Trophoblast cell (in vitro differentiated cells and primary cell): ENCODE data around the gene CADPS2.

Experiments used
- DNase-seq, 2 donors: peaks; one replicate each; pipeline ENCODE4 v3.0.0-alpha.2; 2016
- H2AFZ ChIP-seq: 2 replicates; pipeline ENCODE4 v1.6.1; 2013; ENCODE audit warnings: low read length, moderate library complexity, mild to moderate bottlenecking; ENCODE audit not compliant: insufficient read depth, poor library complexity
- H2AK5ac ChIP-seq: 2 replicates; pipeline ENCODE4 v1.6.1; 2013; ENCODE audit warnings: mild to moderate bottlenecking, low read length
- H2BK120ac ChIP-seq: 2 replicates; pipeline ENCODE4 v1.6.1; 2013; ENCODE audit warnings: low read length, mild to moderate bottlenecking, moderate library complexity; ENCODE audit not compliant: insufficient read depth, poor library complexity
- H2BK12ac ChIP-seq: 2 replicates; pipeline ENCODE4 v1.6.1; 2013; ENCODE audit warnings: mild to moderate bottlenecking, low read length, moderate library complexity
- H2BK5ac ChIP-seq: 2 replicates; pipeline ENCODE4 v1.6.1; 2013; ENCODE audit warnings: low read length, low read depth, moderate library complexity, mild to moderate bottlenecking; ENCODE audit not compliant: poor library complexity
- H3K14ac ChIP-seq: 2 replicates; pipeline ENCODE4 v1.6.1; 2013; ENCODE audit warnings: mild to moderate bottlenecking, low read length
- H3K18ac ChIP-seq: 2 replicates; pipeline ENCODE4 v1.6.1; 2013; ENCODE audit warnings: mild to moderate bottlenecking, low read length
- H3K23ac ChIP-seq: 2 replicates; pipeline ENCODE4 v1.6.1; 2013; ENCODE audit warnings: low read length
- H3K27ac ChIP-seq: 2 replicates; pipeline ENCODE4 v1.5.1; 2013; ENCODE audit warnings: low read depth, mild to moderate bottlenecking, inconsistent platforms, low read length, moderate library complexity
- H3K27me3 ChIP-seq: 2 replicates; pipeline ENCODE4 v1.6.1; 2013; ENCODE audit warnings: inconsistent platforms, mild to moderate bottlenecking, low read length, moderate library complexity; ENCODE audit not compliant: insufficient read depth
- H3K36me3 ChIP-seq, 2 experiments: 1 replicate in 1 of 2; 2 replicates in 1 of 2; pipeline ENCODE4 v1.6.1; 2013; ENCODE audit warnings: low read length in 2 of 2, mild to moderate bottlenecking in 2 of 2, moderate library complexity in 1 of 2; ENCODE audit not compliant: insufficient read depth in 2 of 2, control insufficient read depth in 1 of 2
- H3K4ac ChIP-seq: 2 replicates; pipeline ENCODE4 v1.6.1; 2013; ENCODE audit warnings: low read depth, mild to moderate bottlenecking, low read length, moderate library complexity
- H3K4me1 ChIP-seq, 2 experiments: 1 replicate in 1 of 2; 2 replicates in 1 of 2; pipeline ENCODE4 v1.6.1; 2013; ENCODE audit warnings: low read length in 2 of 2, mild to moderate bottlenecking in 2 of 2, moderate library complexity in 1 of 2; ENCODE audit not compliant: insufficient read depth in 2 of 2, control insufficient read depth in 1 of 2
- H3K4me2 ChIP-seq: 2 replicates; pipeline ENCODE4 v1.6.1; 2013; ENCODE audit warnings: inconsistent platforms, mild to moderate bottlenecking, low read length, moderate library complexity
- H3K4me3 ChIP-seq: 2 replicates; pipeline ENCODE4 v1.5.1; 2013; ENCODE audit warnings: mild to moderate bottlenecking, low read depth, low read length, inconsistent platforms
- H3K79me1 ChIP-seq: one replicate; pipeline ENCODE4 v1.6.1; 2013; ENCODE audit warnings: low read length
- H3K79me2 ChIP-seq: 2 replicates; pipeline ENCODE4 v1.6.1; 2013; ENCODE audit warnings: low read length, mild to moderate bottlenecking; ENCODE audit not compliant: control insufficient read depth, insufficient read depth, poor library complexity
- H3K9ac ChIP-seq: 2 replicates; pipeline ENCODE4 v1.6.1; 2013; ENCODE audit warnings: mild to moderate bottlenecking, low read length
- H3K9me3 ChIP-seq: 2 replicates; pipeline ENCODE4 v1.6.1; 2013; ENCODE audit warnings: low read depth, mild to moderate bottlenecking, control low read depth, inconsistent platforms, low read length; ENCODE audit not compliant: insufficient read depth
- H4K12ac ChIP-seq: 2 replicates; pipeline ENCODE4 v1.6.1; 2013; ENCODE audit warnings: low read depth, mild to moderate bottlenecking, low read length, moderate library complexity
- H4K8ac ChIP-seq: 2 replicates; pipeline ENCODE4 v1.6.1; 2013; ENCODE audit warnings: low read depth, mild to moderate bottlenecking, low read length, moderate library complexity
- H4K91ac ChIP-seq: one replicate; pipeline ENCODE4 v1.6.1; 2013; ENCODE audit warnings: low read depth, mild to moderate bottlenecking, low read length, moderate library complexity
- WGBS: extraction: QIAGEN DNeasy Blood & Tissue Kit; methylation state at CpG from one replicate; pipeline ENCODE4 v1.1.7; 2013; ENCODE audit warnings: missing lambda C conversion rate; ENCODE audit not compliant: insufficient read length, insufficient coverage; ENCODE audit errors: extremely low coverage; 5-methylcytosine and 5-hydroxymethylcytosine counted together

Gene CADPS2

GRCh38 chr7:122485856-122486255 is 400.4 kb downstream of the CADPS2 start:
- no peak overlapping the region for H3K27ac ChIP-seq
- no peaks in the 10 kb centered on the region for H3K9me3 ChIP-seq
- H3K27me3 ChIP-seq = no peaks in the 10 kb centered on the region
- no peak overlapping the region for H3K4me2 ChIP-seq
- no peaks in the 10 kb centered on the region for H3K79me1 ChIP-seq
- H3K18ac ChIP-seq = no peak overlapping the region
- no peak overlapping the region for H2AFZ ChIP-seq
- H3K4me1 ChIP-seq = no peaks in the 10 kb centered on the region
- no peak overlapping the region for H3K14ac ChIP-seq
- H4K8ac ChIP-seq = no peak overlapping the region
- no peaks in the 10 kb centered on the region for H3K79me2 ChIP-seq
- no peak overlapping the region for H2BK12ac ChIP-seq
- no peak overlapping the region for H4K12ac ChIP-seq
- H2BK5ac ChIP-seq = no peak overlapping the region
- no peak overlapping the region for H3K9ac ChIP-seq
- no peak overlapping the region for H3K4ac ChIP-seq
- no peaks in the 10 kb centered on the region for H3K36me3 ChIP-seq
- H3K4me3 ChIP-seq = no peak overlapping the region
- DNase-seq = peak; percentile 49 to 83
- H4K91ac ChIP-seq = no peak overlapping the region
- no peak overlapping the region for H3K23ac ChIP-seq
- no peak overlapping the region for H2BK120ac ChIP-seq
- no peak overlapping the region for H2AK5ac ChIP-seq

GRCh38 chr7:122482212-122482611 is 404.0 kb downstream of the CADPS2 start:
- DNase-seq = no peak
- Histone ChIP-seq H2AFZ (no peak overlapping the region), H3K18ac (no peak overlapping the region), H3K9me3 (no peaks in the 10 kb centered on the region), H3K4ac (no peak overlapping the region), H3K79me1 (no peaks in the 10 kb centered on the region), H3K36me3 (no peaks in the 10 kb centered on the region), H4K8ac (no peak overlapping the region), H3K27me3 (no peaks in the 10 kb centered on the region), H3K4me2 (no peak overlapping the region), H3K14ac (no peak overlapping the region), H2BK5ac (no peak overlapping the region), H2BK120ac (no peak overlapping the region), H3K27ac (no peak overlapping the region), H3K9ac (no peak overlapping the region), H3K23ac (no peak overlapping the region), H2AK5ac (no peak overlapping the region), H4K91ac (no peak overlapping the region), H3K4me1 (no peaks in the 10 kb centered on the region), H3K79me2 (no peaks in the 10 kb centered on the region), H2BK12ac (no peak overlapping the region), H3K4me3 (no peak overlapping the region), H4K12ac (no peak overlapping the region)
- no CpG with 5 or more reads among the region's 4 CpGs for WGBS

- DNase-seq = no peak
- H3K36me3 ChIP-seq = no peaks in the 10 kb centered on the region
- H3K27ac ChIP-seq = no peak overlapping the region
- no peak overlapping the region for H3K23ac ChIP-seq
- no peak overlapping the region for H3K4ac ChIP-seq
- H3K14ac ChIP-seq = no peak overlapping the region
- H3K79me1 ChIP-seq = no peaks in the 10 kb centered on the region
- H3K4me3 ChIP-seq = no peak overlapping the region
- H3K18ac ChIP-seq = no peak overlapping the region
- no peak overlapping the region for H3K4me2 ChIP-seq
- no peak overlapping the region for H2AK5ac ChIP-seq
- no peak overlapping the region for H2AFZ ChIP-seq
- H4K12ac ChIP-seq = no peak overlapping the region
- no peak overlapping the region for H2BK12ac ChIP-seq
- WGBS = no CpG with 5 or more reads among the region's 3 CpGs
- no peak overlapping the region for H4K8ac ChIP-seq
- no peak overlapping the region for H4K91ac ChIP-seq
- H2BK120ac ChIP-seq = no peak overlapping the region
- H3K27me3 ChIP-seq = no peaks in the 10 kb centered on the region
- H3K9me3 ChIP-seq = no peaks in the 10 kb centered on the region
- H3K4me1 ChIP-seq = no peaks in the 10 kb centered on the region
- no peaks in the 10 kb centered on the region for H3K79me2 ChIP-seq
- no peak overlapping the region for H2BK5ac ChIP-seq
- H3K9ac ChIP-seq = no peak overlapping the region
These were observed 415.4 kb downstream of the CADPS2 start for GRCh38 chr7:122470859-122471258.

- no peak overlapping the region for H3K18ac ChIP-seq
These were observed 417.3 kb downstream of the CADPS2 start for GRCh38 chr7:122468945-122469344.

More at GRCh38 chr7:122468945-122469344, 417.3 kb downstream of the CADPS2 start:
- H2AFZ ChIP-seq = no peak overlapping the region
- H3K27ac ChIP-seq = no peak overlapping the region
- H3K9me3 ChIP-seq = no peaks in the 10 kb centered on the region
- H4K91ac ChIP-seq = no peak overlapping the region
- H3K4ac ChIP-seq = no peak overlapping the region
- H4K12ac ChIP-seq = no peak overlapping the region
- DNase-seq = no peak
- no peaks in the 10 kb centered on the region for H3K4me1 ChIP-seq
- no peak overlapping the region for H2BK12ac ChIP-seq
- no peak overlapping the region for H3K4me3 ChIP-seq
- no peak overlapping the region for H3K4me2 ChIP-seq
- no peak overlapping the region for H2AK5ac ChIP-seq
- no peak overlapping the region for H3K14ac ChIP-seq
- WGBS = no CpG with 5 or more reads among the region's 2 CpGs
- no peak overlapping the region for H4K8ac ChIP-seq
- no peak overlapping the region for H2BK5ac ChIP-seq
- H3K79me1 ChIP-seq = no peaks in the 10 kb centered on the region
- no peaks in the 10 kb centered on the region for H3K27me3 ChIP-seq
- no peaks in the 10 kb centered on the region for H3K79me2 ChIP-seq
- H3K23ac ChIP-seq = no peak overlapping the region
- no peaks in the 10 kb centered on the region for H3K36me3 ChIP-seq
- no peak overlapping the region for H3K9ac ChIP-seq
- H2BK120ac ChIP-seq = no peak overlapping the region
